Epithelial cell of proximal tubule (primary cell): ENCODE data around the gene ZBTB40. TPM values are rescaled to one million over a fixed set of nuclear protein-coding genes. Genes with fewer than 3 reads are reported as not detected.

Experiments used
- DNase-seq: peaks from one replicate; pipeline ENCODE4 v3.0.0-alpha.2; 2011; ENCODE audit warnings: low read depth
- H3K4me3 ChIP-seq: 2 replicates; pipeline ENCODE4 v1.5.1; 2011; ENCODE audit warnings: low read depth, mild to moderate bottlenecking, low read length
- CTCF ChIP-seq: conservative IDR thresholded peaks from 2 replicates; pipeline ENCODE4 v1.5.1; 2012; ENCODE audit warnings: low read depth, mild to moderate bottlenecking, low read length
- total RNA-seq: library from RNA; depleted of rRNA; stranded (reverse); fragments of >200 nt; gene quantifications from 2 replicates; pipeline ENCODE4 v1.2.3, GENCODE V29; 2015

Gene ZBTB40
- total RNA-seq, 1 donor from 2014 or later = 6.9 TPM

GRCh38 chr1:22443332-22443731 lies 8.3 kb upstream of the ZBTB40 start:
- no peak for DNase-seq
- no peak for TF ChIP-seq CTCF
- H3K4me3 ChIP-seq = no peak overlapping the region

GRCh38 chr1:22444856-22445255 lies 6.8 kb upstream of the ZBTB40 start:
- no peak for TF ChIP-seq CTCF
- no peak for DNase-seq
- no peak overlapping the region for H3K4me3 ChIP-seq

- H3K4me3 ChIP-seq = no peak overlapping the region
- TF ChIP-seq CTCF = no peak
- DNase-seq = peak; percentile 39
Measured at GRCh38 chr1:22447621-22448111, 4.0 kb upstream of the ZBTB40 start.

- H3K4me3 ChIP-seq = no peak overlapping the region
- TF ChIP-seq CTCF = no peak
- DNase-seq = no peak
Measured at GRCh38 chr1:22449636-22450035, 2.0 kb upstream of the ZBTB40 start.

GRCh38 chr1:22450351-22451021 lies 1.2 kb upstream of the ZBTB40 start:
- no peak for DNase-seq
- H3K4me3 ChIP-seq = no peak overlapping the region
- TF ChIP-seq CTCF = no peak

GRCh38 chr1:22452481-22452957 lies 868 bp downstream of the ZBTB40 start:
- no peak for TF ChIP-seq CTCF
- H3K4me3 ChIP-seq = peak overlapping the region; percentile 99
- DNase-seq = peak; percentile 15

- TF ChIP-seq CTCF = no peak
- no peak for DNase-seq
- H3K4me3 ChIP-seq = peak overlapping the region; percentile 99
Measured at GRCh38 chr1:22453181-22453580, 1.5 kb downstream of the ZBTB40 start.
